CD14-positive monocyte (primary cell): Measurements from ENCODE around the gene KLHL25. TPM values are rescaled to one million over a fixed set of nuclear protein-coding genes. Genes with fewer than 3 reads are reported as not detected.

Experiments
- DNase-seq, 3 donors: peaks; one replicate each; pipeline ENCODE4 v3.0.0-alpha.2; 2011 to 2022
- H2AFZ ChIP-seq: 2 replicates; pipeline ENCODE4 v1.6.0; 2012; ENCODE audit warnings: mild to moderate bottlenecking, low read depth, low read length, inconsistent platforms; ENCODE audit not compliant: insufficient read depth, poor library complexity, severe bottlenecking
- H3K27ac ChIP-seq, 2 donors: 1 replicate in 1 of 2; 2 replicates in 1 of 2; pipeline ENCODE4 v1.5.1; 2012 to 2013; ENCODE audit warnings: low read length in 2 of 2, control low read depth in 1 of 2, inconsistent platforms in 1 of 2, low read depth in 1 of 2, mild to moderate bottlenecking in 1 of 2
- H3K27me3 ChIP-seq, 2 donors: one replicate each; pipeline versions ENCODE4 v1.6.0 to v1.6.1; 2011 to 2013; ENCODE audit warnings: low read length in 2 of 2; ENCODE audit not compliant: control insufficient read depth in 2 of 2, insufficient read depth in 2 of 2
- H3K36me3 ChIP-seq, 2 donors: replicated peaks in 1 of 2; 1 replicate in 1 of 2; 2 replicates in 1 of 2; pipeline versions ENCODE4 v1.5.1 to v1.6.1; 2012 to 2013; ENCODE audit warnings: low read length in 2 of 2, control low read depth in 1 of 2, inconsistent platforms in 1 of 2, mild to moderate bottlenecking in 1 of 2; ENCODE audit not compliant: insufficient read depth in 2 of 2, control insufficient read depth in 1 of 2
- H3K4me1 ChIP-seq, 2 donors: 1 replicate in 1 of 2; 2 replicates in 1 of 2; pipeline versions ENCODE4 v1.5.1 to v1.6.1; 2012 to 2013; ENCODE audit warnings: low read length in 2 of 2, control low read depth in 1 of 2, inconsistent platforms in 1 of 2, mild to moderate bottlenecking in 1 of 2, moderate library complexity in 1 of 2; ENCODE audit not compliant: insufficient read depth in 2 of 2, control insufficient read depth in 1 of 2
- H3K4me2 ChIP-seq: replicated peaks from 2 replicates; pipeline ENCODE3; 2012; ENCODE audit warnings: low read length, moderate library complexity, mild to moderate bottlenecking; ENCODE audit not compliant: poor library complexity, severe bottlenecking; ENCODE audit errors: extremely low read depth
- H3K4me3 ChIP-seq, 3 experiments: fragments of 200-600 bp in 1 of 3; sonication (generic) in 1 of 3; replicated peaks in 1 of 3; 1 replicate in 2 of 3; 2 replicates in 1 of 3; pipeline ENCODE4 v1.5.1; 2011 to 2013; ENCODE audit warnings: low read length in 3 of 3, mild to moderate bottlenecking in 3 of 3, control low read depth in 2 of 3, low read depth in 2 of 3, inconsistent platforms in 1 of 3, moderate library complexity in 1 of 3
- H3K79me2 ChIP-seq: 2 replicates; pipeline ENCODE4 v1.6.0; 2012; ENCODE audit warnings: mild to moderate bottlenecking, control low read depth, inconsistent platforms, low read length, moderate library complexity; ENCODE audit not compliant: insufficient read depth
- H3K9ac ChIP-seq: 2 replicates; pipeline ENCODE4 v1.6.0; 2017; ENCODE audit warnings: low read length, mild to moderate bottlenecking; ENCODE audit not compliant: insufficient read depth, poor library complexity, severe bottlenecking
- H3K9me3 ChIP-seq, 2 donors: replicated peaks in 1 of 2; 1 replicate in 1 of 2; 2 replicates in 1 of 2; pipeline versions ENCODE4 v1.5.1 to v1.6.1; 2012 to 2013; ENCODE audit warnings: low read length in 2 of 2, control low read depth in 1 of 2; ENCODE audit not compliant: control insufficient read depth in 1 of 2, insufficient read depth in 1 of 2
- H4K20me1 ChIP-seq: 2 replicates; pipeline ENCODE4 v1.6.0; 2012; ENCODE audit warnings: mild to moderate bottlenecking, low read length, control low read depth, moderate library complexity; ENCODE audit not compliant: insufficient read depth
- H3K27ac Mint-ChIP-seq, 7 donors: one replicate each; pipeline ENCODE4 v1.8.0; 2020; ENCODE audit warnings: mild to moderate bottlenecking in 7 of 7, mixed read lengths in 7 of 7, moderate library complexity in 6 of 7, inconsistent platforms in 2 of 7
- H3K27me3 Mint-ChIP-seq, 3 donors: one replicate each; pipeline ENCODE4 v1.8.0; 2021 to 2022; ENCODE audit warnings: low read depth in 3 of 3, mild to moderate bottlenecking in 3 of 3, mixed read lengths in 3 of 3, moderate library complexity in 3 of 3, inconsistent platforms in 1 of 3
- H3K36me3 Mint-ChIP-seq, 2 donors: one replicate each; pipeline ENCODE4 v1.8.0; 2020; ENCODE audit warnings: mixed read lengths in 2 of 2, inconsistent platforms in 1 of 2, mild to moderate bottlenecking in 1 of 2
- H3K4me1 Mint-ChIP-seq: one replicate; pipeline ENCODE4 v1.8.0; 2020; ENCODE audit warnings: mild to moderate bottlenecking, mixed read lengths
- H3K4me3 Mint-ChIP-seq, 2 donors: one replicate each; pipeline ENCODE4 v1.8.0; 2020; ENCODE audit warnings: mild to moderate bottlenecking in 2 of 2, mixed read lengths in 2 of 2, moderate library complexity in 1 of 2
- H3K9me3 Mint-ChIP-seq, 7 donors: one replicate each; pipeline ENCODE4 v1.8.0; 2020 to 2022; ENCODE audit warnings: mixed read lengths in 7 of 7, mild to moderate bottlenecking in 6 of 7, moderate library complexity in 6 of 7, inconsistent platforms in 2 of 7
- WGBS: methylation state at CpG from one replicate; pipeline ENCODE4 v1.1.5; 2013; ENCODE audit warnings: missing lambda C conversion rate; ENCODE audit not compliant: insufficient coverage; 5-methylcytosine and 5-hydroxymethylcytosine counted together
- intact Hi-C, 2 donors: fragments of 100-400 bp; cut with micrococcal nuclease; formaldehyde crosslinking; loops; one replicate each; pipeline versions ENCODE4 v1.15.0 to v1.15.1; 2023
- polyA plus RNA-seq, 3 donors: library from polyadenylated mRNA; depleted of rRNA in 1 of 3; unstranded in 2 of 3; stranded (reverse) in 1 of 3; fragments of 300-500 nt in 2 of 3; fragments of >200 nt in 1 of 3; fragmentation: Illumina TruSeq in 2 of 3; gene quantifications; 1 replicate in 2 of 3; 2 replicates in 1 of 3; pipeline ENCODE4 v1.2.3, GENCODE V29; 2012 to 2021
- TF ChIP-seq, protein P1 (sequence below): fragments of 200-600 bp; IDR thresholded peaks from one replicate; pipeline ENCODE4 v1.8.0; 2022; ENCODE audit warnings: antibody characterized with exemption, mild to moderate bottlenecking

Gene KLHL25
- polyA plus RNA-seq, 3 donors, result 0.27 to 0.60 (median 0.40) TPM

DNA sequence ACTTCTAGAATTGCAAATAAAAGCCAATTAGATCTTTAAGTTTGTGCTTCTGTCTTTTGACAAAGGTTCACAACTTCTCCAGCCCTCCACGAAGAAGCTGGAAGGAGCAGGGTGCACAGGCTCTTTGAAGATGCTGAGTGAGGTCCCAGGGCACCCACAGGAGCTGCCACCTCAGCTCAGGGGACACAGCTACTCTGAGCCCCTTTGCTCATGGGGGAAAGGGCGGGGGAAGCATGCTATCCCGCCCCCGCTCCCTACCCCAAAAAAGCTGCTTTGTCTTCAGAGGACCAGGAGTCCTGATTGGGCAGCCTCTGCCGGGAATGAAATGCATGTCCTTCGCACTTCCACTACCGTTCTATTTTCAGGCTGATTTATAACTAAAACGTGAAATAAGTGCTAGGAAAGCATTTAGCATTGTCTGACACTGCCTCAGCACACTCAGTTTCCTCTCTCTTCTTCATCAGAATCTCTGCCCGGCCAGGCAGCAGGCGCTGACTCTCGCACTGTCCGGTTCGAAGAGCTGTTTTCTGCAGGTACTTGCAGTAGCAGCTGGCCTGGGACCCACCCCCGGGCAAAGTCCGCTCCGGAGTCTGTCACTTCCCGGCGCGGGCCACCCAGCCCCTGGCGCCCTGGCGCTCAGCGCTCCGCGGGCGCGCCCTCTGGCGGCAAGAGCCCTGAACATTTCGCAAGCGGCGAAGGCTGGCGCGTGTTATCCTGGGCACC lies 45.5 kb upstream of the KLHL25 start:
- DNase-seq, result peak; percentile 65 to 75 (median 74)
- Mint-ChIP-seq H3K27me3 (peaks cover 5 to 16% (median 12%) of the 10 kb centered on the region in 3 donors), H3K27ac (peak overlapping the region in 5 of 7 donors; percentile 26 to 89 (median 50)), H3K36me3 (no peaks in the 10 kb centered on the region), H3K9me3 (no peaks in the 10 kb centered on the region), H3K4me3 (peak overlapping the region; percentile 75 to 85), H3K4me1 (peaks cover 13% of the 10 kb centered on the region)
- H3K4me3 ChIP-seq, result peak overlapping the region; percentile 5 to 66 (median 8)
- peaks cover 12 to 13% of the 10 kb centered on the region in 2 donors for H3K4me1 ChIP-seq
- TF ChIP-seq, protein P1, sequence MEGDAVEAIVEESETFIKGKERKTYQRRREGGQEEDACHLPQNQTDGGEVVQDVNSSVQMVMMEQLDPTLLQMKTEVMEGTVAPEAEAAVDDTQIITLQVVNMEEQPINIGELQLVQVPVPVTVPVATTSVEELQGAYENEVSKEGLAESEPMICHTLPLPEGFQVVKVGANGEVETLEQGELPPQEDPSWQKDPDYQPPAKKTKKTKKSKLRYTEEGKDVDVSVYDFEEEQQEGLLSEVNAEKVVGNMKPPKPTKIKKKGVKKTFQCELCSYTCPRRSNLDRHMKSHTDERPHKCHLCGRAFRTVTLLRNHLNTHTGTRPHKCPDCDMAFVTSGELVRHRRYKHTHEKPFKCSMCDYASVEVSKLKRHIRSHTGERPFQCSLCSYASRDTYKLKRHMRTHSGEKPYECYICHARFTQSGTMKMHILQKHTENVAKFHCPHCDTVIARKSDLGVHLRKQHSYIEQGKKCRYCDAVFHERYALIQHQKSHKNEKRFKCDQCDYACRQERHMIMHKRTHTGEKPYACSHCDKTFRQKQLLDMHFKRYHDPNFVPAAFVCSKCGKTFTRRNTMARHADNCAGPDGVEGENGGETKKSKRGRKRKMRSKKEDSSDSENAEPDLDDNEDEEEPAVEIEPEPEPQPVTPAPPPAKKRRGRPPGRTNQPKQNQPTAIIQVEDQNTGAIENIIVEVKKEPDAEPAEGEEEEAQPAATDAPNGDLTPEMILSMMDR, result peak; percentile 91
- 12% methylated on average over 26 of the region's 32 CpGs for WGBS
- no peak overlapping the region for H3K27ac ChIP-seq
- H3K27me3 ChIP-seq, result no peaks in the 10 kb centered on the region
- no peaks in the 10 kb centered on the region for H3K79me2 ChIP-seq
- H3K9me3 ChIP-seq, result no peaks in the 10 kb centered on the region
- H3K9ac ChIP-seq, result no peak overlapping the region
- H3K36me3 ChIP-seq, result no peaks in the 10 kb centered on the region
- peak overlapping the region; percentile 76 for H2AFZ ChIP-seq
- peak overlapping the region; percentile 74 for H3K4me2 ChIP-seq
- H4K20me1 ChIP-seq, result no peaks in the 10 kb centered on the region
- intact Hi-C loops, result loop anchor here in 1 of 2 donors (2.0 kb wide), 1 partner anchor 109 kb away; no protein-coding TSS in a partner anchor

DNA sequence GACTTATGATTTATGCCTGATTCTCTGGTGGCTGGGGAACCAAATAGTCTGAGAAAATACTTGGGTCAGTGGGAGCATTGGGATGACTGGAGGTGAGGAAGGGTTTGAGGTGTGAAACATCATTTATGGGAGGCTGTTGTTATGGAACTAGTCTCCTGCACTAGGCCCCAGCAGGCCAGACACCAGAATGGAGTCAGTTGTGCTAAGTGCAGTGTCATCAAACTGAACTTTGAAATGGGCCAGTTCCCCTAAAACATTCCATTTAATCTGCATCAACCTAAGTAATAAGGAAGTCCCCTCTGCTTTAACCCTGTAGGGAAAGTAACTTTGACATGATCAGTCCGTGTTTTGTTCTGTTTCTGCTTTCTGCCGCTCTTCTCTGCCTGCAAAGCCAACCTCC lies 44.9 kb upstream of the KLHL25 start:
- no peaks in the 10 kb centered on the region for H3K9me3 ChIP-seq
- no peak overlapping the region for H3K27ac ChIP-seq
- Mint-ChIP-seq H3K9me3 (no peaks in the 10 kb centered on the region), H3K27me3 (peaks cover 3 to 10% (median 9%) of the 10 kb centered on the region in 3 donors), H3K4me1 (peaks cover 16% of the 10 kb centered on the region), H3K4me3 (peak overlapping the region in 1 of 2 donors; percentile 65), H3K36me3 (no peaks in the 10 kb centered on the region), H3K27ac (peak overlapping the region in 3 of 7 donors; percentile 15 to 37 (median 26))
- H3K27me3 ChIP-seq, result no peaks in the 10 kb centered on the region
- WGBS, result no CpG with 5 or more reads among the region's 2 CpGs
- H3K4me3 ChIP-seq, result no peak overlapping the region
- H3K4me2 ChIP-seq, result peak overlapping the region; percentile 74
- TF ChIP-seq, protein P1, result no peak
- H3K79me2 ChIP-seq, result no peaks in the 10 kb centered on the region
- DNase-seq, result peak in 2 of 3 donors; percentile 33 to 55
- no peaks in the 10 kb centered on the region for H3K36me3 ChIP-seq
- H3K4me1 ChIP-seq, result peaks cover 12 to 13% of the 10 kb centered on the region in 2 donors
- H2AFZ ChIP-seq, result peak overlapping the region; percentile 76
- intact Hi-C loops, result loop anchor here (2.0 to 5.0 kb wide), 2 partner anchors 107 to 109 kb away; no protein-coding TSS in a partner anchor
- no peak overlapping the region for H3K9ac ChIP-seq
- H4K20me1 ChIP-seq, result no peaks in the 10 kb centered on the region
